GM21381 (cell line): ENCODE measurements around the gene C5orf22.
"Not testable (repeated sequence)": the region's sequence is repeated elsewhere in the genome, so short reads cannot be mapped to it uniquely, and the experiment has no call there.

Experiments
- ATAC-seq: cut with Tn5 transposase; IDR thresholded peaks from one replicate; pipeline ENCODE4 v1.9.1; 2021; ENCODE audit warnings: mild to moderate bottlenecking, moderate library complexity; ENCODE audit not compliant: unreplicated experiment

The C5orf22 gene

GRCh38 chr5:31598640-31599611, 66.8 kb downstream of the C5orf22 start:
- ATAC-seq: no peak

- not testable (repeated sequence) for ATAC-seq
These were observed 70.2 kb downstream of the C5orf22 start for GRCh38 chr5:31602305-31602704.

GRCh38 chr5:31604240-31604639, 72.1 kb downstream of the C5orf22 start:
- no peak for ATAC-seq

- no peak for ATAC-seq
These were observed 72.5 kb downstream of the C5orf22 start for GRCh38 chr5:31604644-31605043.
